ENCODE data around the gene KBTBD7. TPM values are rescaled to one million over a fixed set of nuclear protein-coding genes. Genes with fewer than 3 reads are reported as not detected.

Gene KBTBD7
- total and polyA plus RNA-seq, 2 experiments from 2014 or later = 12.2 to 19.1 TPM

DNA sequence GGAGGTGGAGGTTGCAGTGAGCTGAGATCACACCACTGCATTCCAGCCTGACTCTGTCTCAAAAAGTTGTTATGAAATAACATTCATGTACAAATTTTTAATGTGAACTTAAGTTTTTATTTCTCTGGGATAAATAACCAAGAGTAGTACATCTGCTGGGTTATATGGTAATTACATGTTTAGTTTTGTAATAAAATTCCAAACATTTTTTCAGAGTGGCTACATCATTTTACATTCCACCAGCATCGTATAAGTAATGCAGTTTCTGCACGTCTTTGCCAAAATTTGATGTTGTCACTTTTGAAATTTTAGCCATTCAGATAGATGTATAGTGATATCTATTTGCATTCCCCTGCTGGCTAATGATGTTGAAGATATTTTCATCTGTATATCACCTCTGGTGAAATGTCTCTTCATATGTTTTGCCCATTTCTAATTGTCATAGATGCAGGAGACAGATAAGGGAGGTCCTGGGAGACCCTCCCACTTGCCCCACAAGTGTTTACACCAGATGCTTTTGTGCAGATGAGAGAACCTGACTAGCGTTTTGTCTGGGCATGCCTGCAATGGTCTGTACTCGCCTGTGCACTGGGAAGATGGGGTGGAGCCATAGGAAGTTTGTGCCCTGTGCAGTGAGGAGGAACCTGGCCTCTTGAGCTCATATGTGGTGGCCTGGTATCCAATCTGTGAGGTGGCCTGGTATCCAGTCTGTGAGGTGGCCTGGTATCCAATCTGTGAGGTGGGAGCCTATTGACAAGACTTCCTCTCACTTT, 49.0 kb downstream of the KBTBD7 start (continued):
- TF ChIP-seq ZNF462 (CRISPR knock-in tag; IDR thresholded peaks at IDR 0.05) (no peak), POLR2AphosphoS5 (IDR thresholded peaks at IDR 0.05; ENCODE audit: low read depth) (no peak), EZH2phosphoT487 (IDR thresholded peaks at IDR 0.05; ENCODE audit: unreplicated experiment) (no peak), STAT1 (IDR thresholded peaks at IDR 0.05; ENCODE audit: unreplicated experiment) (no peak)
- TF ChIP-seq, protein P1, sequence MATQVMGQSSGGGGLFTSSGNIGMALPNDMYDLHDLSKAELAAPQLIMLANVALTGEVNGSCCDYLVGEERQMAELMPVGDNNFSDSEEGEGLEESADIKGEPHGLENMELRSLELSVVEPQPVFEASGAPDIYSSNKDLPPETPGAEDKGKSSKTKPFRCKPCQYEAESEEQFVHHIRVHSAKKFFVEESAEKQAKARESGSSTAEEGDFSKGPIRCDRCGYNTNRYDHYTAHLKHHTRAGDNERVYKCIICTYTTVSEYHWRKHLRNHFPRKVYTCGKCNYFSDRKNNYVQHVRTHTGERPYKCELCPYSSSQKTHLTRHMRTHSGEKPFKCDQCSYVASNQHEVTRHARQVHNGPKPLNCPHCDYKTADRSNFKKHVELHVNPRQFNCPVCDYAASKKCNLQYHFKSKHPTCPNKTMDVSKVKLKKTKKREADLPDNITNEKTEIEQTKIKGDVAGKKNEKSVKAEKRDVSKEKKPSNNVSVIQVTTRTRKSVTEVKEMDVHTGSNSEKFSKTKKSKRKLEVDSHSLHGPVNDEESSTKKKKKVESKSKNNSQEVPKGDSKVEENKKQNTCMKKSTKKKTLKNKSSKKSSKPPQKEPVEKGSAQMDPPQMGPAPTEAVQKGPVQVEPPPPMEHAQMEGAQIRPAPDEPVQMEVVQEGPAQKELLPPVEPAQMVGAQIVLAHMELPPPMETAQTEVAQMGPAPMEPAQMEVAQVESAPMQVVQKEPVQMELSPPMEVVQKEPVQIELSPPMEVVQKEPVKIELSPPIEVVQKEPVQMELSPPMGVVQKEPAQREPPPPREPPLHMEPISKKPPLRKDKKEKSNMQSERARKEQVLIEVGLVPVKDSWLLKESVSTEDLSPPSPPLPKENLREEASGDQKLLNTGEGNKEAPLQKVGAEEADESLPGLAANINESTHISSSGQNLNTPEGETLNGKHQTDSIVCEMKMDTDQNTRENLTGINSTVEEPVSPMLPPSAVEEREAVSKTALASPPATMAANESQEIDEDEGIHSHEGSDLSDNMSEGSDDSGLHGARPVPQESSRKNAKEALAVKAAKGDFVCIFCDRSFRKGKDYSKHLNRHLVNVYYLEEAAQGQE (IDR thresholded peaks at IDR 0.05; ENCODE audit: unreplicated experiment) = no peak
